AG04449 (cell line): Measurements from ENCODE around the gene FRS3.
"Not testable (repeated sequence)": the region's sequence is repeated elsewhere in the genome, so short reads cannot be mapped to it uniquely, and the experiment has no call there.

Source experiments
- CTCF ChIA-PET: fragments of 350-600 bp; formaldehyde crosslinking; extraction: SDS; loops from one replicate; lab custom pipeline; 2021; ENCODE audit warnings: antibody characterized with exemption; lab: Yijun Ruan, JAX
- POLR2A ChIA-PET: fragments of 400-600, 350-600 bp; formaldehyde crosslinking; extraction: SDS; loops from one replicate; lab custom pipeline; 2020; ENCODE audit warnings: antibody characterized with exemption, inconsistent platforms; lab: Yijun Ruan, JAX
- DNase-seq: peaks from one replicate; pipeline ENCODE4 v3.0.0-alpha.2; 2010; ENCODE audit warnings: low read depth, low spot score
- H3K4me3 ChIP-seq: 2 replicates; pipeline ENCODE4 v1.5.1; 2011; ENCODE audit warnings: low read depth, mild to moderate bottlenecking, control low read depth, low read length
- TF ChIP-seq, protein P1 (sequence below): IDR thresholded peaks from one replicate; pipeline ENCODE4 v1.5.1; 2011; ENCODE audit warnings: mild to moderate bottlenecking, moderate library complexity, low read length, control low read depth, inconsistent platforms; ENCODE audit not compliant: insufficient read depth; ENCODE audit errors: missing control alignments

FRS3 gene

DNA sequence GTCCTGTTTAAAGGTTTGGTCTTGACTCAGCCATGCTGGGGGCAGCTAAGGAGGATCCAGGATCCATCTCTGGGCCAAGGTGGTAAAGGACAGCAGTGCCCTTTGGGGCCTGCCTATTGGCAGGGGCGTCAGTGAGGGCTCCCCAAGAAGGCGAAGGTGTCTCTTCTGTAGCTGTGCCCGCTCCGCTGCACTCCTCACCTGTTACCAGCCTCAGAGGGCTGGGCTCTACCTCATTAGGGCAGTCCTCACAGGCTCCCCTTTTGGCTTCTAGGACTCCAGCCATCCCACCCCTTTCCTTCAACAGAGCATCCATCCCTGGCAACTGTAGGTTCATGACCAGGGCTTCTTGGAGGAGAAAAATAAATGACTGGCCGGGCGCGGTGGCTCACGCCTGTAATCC is 10.3 kb downstream of the FRS3 start:
- ChIA-PET CTCF (interaction anchor here (0.8 to 4.2 kb wide), 7 partner anchors 8 to 401 kb away, joined by 3 to 31 read pairs (median 6); partner anchors contain the start of genes FRS3 and TOMM6), POLR2A (no interaction called here)
- no peak for DNase-seq
- TF ChIP-seq, protein P1, sequence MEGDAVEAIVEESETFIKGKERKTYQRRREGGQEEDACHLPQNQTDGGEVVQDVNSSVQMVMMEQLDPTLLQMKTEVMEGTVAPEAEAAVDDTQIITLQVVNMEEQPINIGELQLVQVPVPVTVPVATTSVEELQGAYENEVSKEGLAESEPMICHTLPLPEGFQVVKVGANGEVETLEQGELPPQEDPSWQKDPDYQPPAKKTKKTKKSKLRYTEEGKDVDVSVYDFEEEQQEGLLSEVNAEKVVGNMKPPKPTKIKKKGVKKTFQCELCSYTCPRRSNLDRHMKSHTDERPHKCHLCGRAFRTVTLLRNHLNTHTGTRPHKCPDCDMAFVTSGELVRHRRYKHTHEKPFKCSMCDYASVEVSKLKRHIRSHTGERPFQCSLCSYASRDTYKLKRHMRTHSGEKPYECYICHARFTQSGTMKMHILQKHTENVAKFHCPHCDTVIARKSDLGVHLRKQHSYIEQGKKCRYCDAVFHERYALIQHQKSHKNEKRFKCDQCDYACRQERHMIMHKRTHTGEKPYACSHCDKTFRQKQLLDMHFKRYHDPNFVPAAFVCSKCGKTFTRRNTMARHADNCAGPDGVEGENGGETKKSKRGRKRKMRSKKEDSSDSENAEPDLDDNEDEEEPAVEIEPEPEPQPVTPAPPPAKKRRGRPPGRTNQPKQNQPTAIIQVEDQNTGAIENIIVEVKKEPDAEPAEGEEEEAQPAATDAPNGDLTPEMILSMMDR = no peak
- no peak overlapping the region for H3K4me3 ChIP-seq

DNA sequence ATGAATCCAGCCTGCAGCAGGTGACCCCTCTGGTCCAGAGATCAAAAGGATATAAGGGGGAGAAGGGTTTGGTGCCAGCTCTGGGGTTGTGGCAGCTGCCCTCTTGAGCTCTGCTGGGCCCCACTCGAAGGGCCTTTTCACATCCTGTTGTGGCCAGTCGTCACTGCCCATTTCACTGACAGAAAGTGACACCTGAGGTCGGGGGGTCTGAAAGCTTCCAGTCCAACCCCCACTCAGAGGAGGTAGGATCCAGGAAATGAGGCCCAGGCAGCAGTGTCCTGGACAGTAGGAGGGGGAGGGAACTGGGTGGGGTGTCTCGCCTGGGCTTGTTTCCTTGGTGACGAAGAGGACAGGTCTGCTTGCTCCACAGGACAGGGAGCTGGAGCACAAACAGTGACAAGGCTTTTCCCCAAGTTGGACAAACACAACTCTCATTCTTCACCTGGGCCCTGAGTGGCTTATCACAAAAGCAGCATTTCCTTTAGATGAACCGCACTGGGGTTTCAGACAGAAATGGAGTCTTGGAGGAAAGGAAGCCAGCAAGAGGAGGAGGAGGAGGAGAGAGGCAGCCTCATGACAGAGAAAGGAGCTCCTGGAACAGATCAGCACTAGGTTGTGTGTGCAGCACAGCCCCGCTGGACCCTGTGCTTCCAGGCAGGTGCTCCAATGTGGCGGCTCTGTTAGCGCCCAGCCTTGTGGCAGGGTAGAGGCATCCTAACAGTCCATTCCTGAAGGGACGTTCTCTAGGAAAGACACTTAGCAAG is 11.0 kb downstream of the FRS3 start:
- H3K4me3 ChIP-seq = no peak overlapping the region
- ChIA-PET POLR2A (no interaction called here), CTCF (interaction anchor here (0.8 to 3.8 kb wide), 6 partner anchors 8 to 401 kb away, joined by 3 to 28 read pairs (median 5); partner anchors contain the start of gene FRS3)
- TF ChIP-seq, protein P1 = no peak
- DNase-seq = no peak

DNA sequence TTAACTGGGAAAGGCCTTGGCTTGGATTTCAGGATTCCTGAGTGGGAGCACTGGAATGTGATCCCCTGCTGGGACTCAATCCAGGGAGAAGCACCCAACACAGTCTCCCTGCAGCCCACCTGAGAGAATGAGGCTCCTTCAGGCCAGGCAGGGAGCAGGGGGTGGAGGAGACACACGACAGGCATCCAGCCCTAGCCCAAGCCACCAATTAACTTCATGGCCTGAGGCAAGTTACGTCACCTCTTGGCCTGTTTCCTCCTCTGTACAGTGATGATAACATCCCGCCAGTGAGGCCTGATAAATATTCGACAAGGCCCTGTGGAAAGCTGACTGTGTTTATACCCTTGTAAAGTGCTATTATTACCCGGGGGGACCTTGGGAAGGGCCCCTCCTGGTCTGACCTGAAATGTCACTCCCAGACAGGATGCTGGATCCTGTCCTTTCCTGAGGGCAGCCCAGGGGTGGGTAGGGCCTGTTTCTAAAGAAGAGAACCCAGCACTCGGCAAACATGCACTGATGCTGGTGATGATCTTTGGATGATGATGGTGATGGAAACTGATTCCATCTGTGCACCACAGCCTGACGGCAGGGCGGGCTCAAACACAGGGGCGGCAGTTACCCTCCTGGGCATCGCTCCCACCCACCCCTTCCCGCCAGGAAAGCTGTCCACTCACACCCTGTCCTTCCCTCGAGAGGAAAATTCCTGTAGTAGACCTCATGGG is 12.4 kb downstream of the FRS3 start:
- TF ChIP-seq, protein P1 = no peak
- no peak overlapping the region for H3K4me3 ChIP-seq
- ChIA-PET CTCF (interaction anchor here (1.0 to 3.8 kb wide), 4 partner anchors 10 to 399 kb away, joined by 4 to 28 read pairs (median 10); no protein-coding TSS in a partner anchor), POLR2A (no interaction called here)
- DNase-seq = peak; percentile 24

DNA sequence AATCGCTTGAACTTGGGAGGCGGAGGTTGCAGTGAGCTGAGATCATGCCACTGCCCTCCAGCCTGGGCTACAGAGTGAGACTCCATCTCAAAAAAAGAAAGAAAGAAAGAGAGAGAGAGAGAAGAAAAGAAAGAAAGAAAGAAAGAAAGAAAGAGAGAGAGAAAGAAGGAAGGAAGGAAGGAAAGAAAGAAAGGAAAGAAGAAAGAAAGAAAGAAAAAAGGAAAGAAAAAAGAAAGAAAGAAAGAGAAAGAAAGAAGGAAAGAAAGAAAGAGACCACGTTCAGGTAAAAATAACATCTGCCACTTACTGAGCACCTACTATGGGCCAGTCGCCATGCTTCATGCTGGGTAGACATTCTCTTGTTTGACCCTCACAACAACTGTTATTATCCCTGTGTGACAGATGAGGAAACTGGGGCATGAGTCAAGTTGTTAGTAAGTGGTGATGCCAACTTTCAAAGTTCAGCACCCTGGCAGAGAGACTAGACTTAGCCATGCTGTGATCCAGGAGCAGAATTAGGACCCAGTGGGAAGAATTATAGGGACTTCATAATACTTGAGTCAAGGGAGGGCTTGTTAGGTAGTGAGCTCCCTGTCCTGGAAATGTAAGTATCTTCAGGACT is 13.5 kb downstream of the FRS3 start:
- POLR2A ChIA-PET, H3K4me3 ChIP-seq, DNase-seq: not testable (repeated sequence)
- CTCF ChIA-PET = interaction anchor here (0.7 to 3.8 kb wide), 4 partner anchors 11 to 182 kb away, joined by 3 to 28 read pairs (median 5); no protein-coding TSS in a partner anchor

DNA sequence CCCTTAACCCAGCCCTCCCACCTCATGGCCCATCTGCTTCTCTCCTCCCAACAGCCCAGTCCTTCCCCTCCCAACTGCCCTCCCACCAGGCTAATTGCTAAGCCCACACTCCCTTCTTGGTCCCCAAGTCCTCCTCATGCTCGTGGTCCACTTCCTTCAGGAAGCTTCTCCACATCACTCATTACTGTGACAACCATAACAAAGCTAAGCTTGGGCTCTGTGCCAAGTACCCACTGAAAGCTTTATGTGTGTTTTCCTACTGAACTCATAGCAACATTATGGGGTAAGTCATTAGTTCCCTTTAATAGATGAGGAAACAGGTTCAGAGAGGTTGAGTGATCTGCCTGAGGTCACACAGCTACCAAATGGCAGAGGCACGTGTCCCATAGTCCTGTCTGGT is 16.2 kb downstream of the FRS3 start:
- no peak for DNase-seq
- CTCF ChIA-PET = interaction anchor here (0.8 to 1.6 kb wide), 7 partner anchors 10 to 280 kb away, joined by 3 to 6 read pairs (median 4); partner anchors contain the start of gene TOMM6
- TF ChIP-seq, protein P1 = no peak
- POLR2A ChIA-PET = no interaction called here
- H3K4me3 ChIP-seq = no peak overlapping the region

DNA sequence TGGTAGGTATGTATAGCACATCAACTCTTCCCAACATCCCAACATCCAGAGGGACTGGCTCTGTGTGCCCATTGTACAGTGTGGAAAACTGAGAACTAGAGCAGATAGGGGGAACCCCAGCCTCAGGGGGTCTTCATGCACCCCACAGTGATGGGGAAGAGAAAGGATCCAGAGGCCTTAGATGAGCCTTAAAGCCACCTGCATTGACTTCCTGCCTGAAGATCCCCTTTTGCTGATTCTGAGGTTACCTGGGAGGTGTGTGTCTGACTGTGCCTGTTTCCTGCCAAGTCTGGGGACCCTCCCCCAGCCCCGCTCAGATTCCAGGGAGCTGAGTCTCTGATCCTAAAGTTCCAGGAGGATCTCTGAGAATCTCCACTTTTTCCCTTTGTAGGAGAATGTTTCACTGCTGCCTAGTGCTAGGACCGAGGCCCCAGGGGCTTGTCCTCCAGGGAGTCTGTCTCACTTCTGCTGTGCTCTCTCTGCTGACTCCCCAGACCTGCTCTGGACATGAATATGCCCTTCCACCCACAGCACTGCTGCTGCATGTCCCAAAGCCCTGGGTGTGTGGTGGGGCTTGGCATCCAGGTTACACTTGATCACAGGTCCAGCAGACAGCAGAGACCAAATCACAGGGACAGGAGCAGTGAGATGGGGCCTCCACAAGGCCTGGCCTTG is 19.7 kb downstream of the FRS3 start:
- CTCF ChIA-PET = interaction anchor here (1.2 to 1.3 kb wide), 2 partner anchors 16 to 392 kb away, joined by 6 to 7 read pairs; no protein-coding TSS in a partner anchor

More for the DNA sequence above, 19.7 kb downstream of the FRS3 start:
- H3K4me3 ChIP-seq = no peak overlapping the region
- no peak for DNase-seq
- POLR2A ChIA-PET = no interaction called here
- TF ChIP-seq, protein P1 = no peak
